B cell (primary cell): ENCODE data around the gene CCNYL1. TPM values are rescaled to one million over a fixed set of nuclear protein-coding genes. Genes with fewer than 3 reads are reported as not detected.

Experiments
- ATAC-seq: fragments of 200-7000 bp; cut with Tn5 transposase; one replicate; pipeline ENCODE4 v1.10.0; 2021; ENCODE audit warnings: low read depth, mild to moderate bottlenecking, moderate number of reproducible peaks, moderate library complexity
- CTCF ChIA-PET: fragments of 350-600 bp; sonication (Branson Sonifier 250); formaldehyde crosslinking; loops from one replicate; lab custom pipeline; 2021; ENCODE audit warnings: antibody characterized with exemption, inconsistent platforms; lab: Charles Lee
- POLR2A ChIA-PET: fragments of 350-600 bp; sonication (Branson Sonifier 250); formaldehyde crosslinking; loops from one replicate; lab custom pipeline; 2021; ENCODE audit warnings: antibody characterized with exemption; lab: Charles Lee
- DNase-seq: peaks from one replicate; pipeline ENCODE4 v3.0.0; 2013
- H2AFZ ChIP-seq: 2 replicates; pipeline ENCODE4 v1.6.1; 2012; ENCODE audit warnings: mild to moderate bottlenecking, low read depth, low read length; ENCODE audit not compliant: insufficient read depth, poor library complexity, severe bottlenecking
- H3K27ac ChIP-seq, 2 donors: 1 replicate in 1 of 2; 2 replicates in 1 of 2; pipeline ENCODE4 v1.5.1; 2012 to 2013; ENCODE audit warnings: low read length in 2 of 2, mild to moderate bottlenecking in 2 of 2, moderate library complexity in 1 of 2
- H3K27me3 ChIP-seq, 4 experiments: fragments of 200-600 bp in 1 of 4; sonication (generic) in 1 of 4; replicated peaks in 1 of 4; 1 replicate in 2 of 4; 2 replicates in 2 of 4; pipeline versions ENCODE4 v1.6.1 to v1.7.0; 2013 to 2016; ENCODE audit warnings: low read length in 3 of 4, mild to moderate bottlenecking in 2 of 4, mixed read lengths in 1 of 4, moderate library complexity in 1 of 4; ENCODE audit not compliant: insufficient read depth in 4 of 4, control insufficient read depth in 3 of 4; ENCODE audit errors: control extremely low read depth in 1 of 4
- H3K36me3 ChIP-seq, 2 experiments: replicated peaks in 1 of 2; 1 replicate in 1 of 2; 2 replicates in 1 of 2; pipeline versions ENCODE4 v1.6.1 to v1.7.1; 2013; ENCODE audit warnings: low read length in 1 of 2; ENCODE audit not compliant: insufficient read depth in 2 of 2, control insufficient read depth in 1 of 2; ENCODE audit errors: control extremely low read depth in 1 of 2, extremely low read depth in 1 of 2
- H3K4me1 ChIP-seq, 2 donors: fragments of 200-600 bp in 1 of 2; sonication (generic) in 1 of 2; 1 replicate in 1 of 2; 2 replicates in 1 of 2; pipeline versions ENCODE4 v1.5.1 to v1.6.1; 2013 to 2017; ENCODE audit warnings: low read length in 2 of 2; ENCODE audit not compliant: control insufficient read depth in 2 of 2, insufficient read depth in 2 of 2
- H3K4me2 ChIP-seq: replicated peaks from 2 replicates; pipeline ENCODE3; 2012; ENCODE audit warnings: mild to moderate bottlenecking, low read depth, low read length; ENCODE audit not compliant: poor library complexity, severe bottlenecking
- H3K4me3 ChIP-seq, 5 experiments: fragments of 200-600 bp in 1 of 5; sonication (generic) in 1 of 5; 1 replicate in 3 of 5; 2 replicates in 2 of 5; pipeline versions ENCODE4 v1.5.1 to v1.7.0; 2011 to 2016; ENCODE audit warnings: low read length in 4 of 5, mild to moderate bottlenecking in 4 of 5, low read depth in 2 of 5, control low read depth in 1 of 5, moderate library complexity in 1 of 5; ENCODE audit not compliant: insufficient read depth in 1 of 5; ENCODE audit errors: control extremely low read depth in 1 of 5, extremely low read depth in 1 of 5
- H3K79me2 ChIP-seq: fragments of 200-600 bp; sonication (generic); one replicate; pipeline ENCODE4 v1.6.0; 2016; ENCODE audit warnings: low read length; ENCODE audit not compliant: control insufficient read depth, insufficient read depth
- H3K9ac ChIP-seq: fragments of 200-600 bp; sonication (generic); 2 replicates; pipeline ENCODE4 v1.6.1; 2017; ENCODE audit warnings: mild to moderate bottlenecking, low read length, moderate library complexity
- H3K9me3 ChIP-seq, 3 donors: one replicate each; pipeline versions ENCODE4 v1.6.1 to v1.7.1; 2013; ENCODE audit warnings: low read length in 2 of 3; ENCODE audit not compliant: control insufficient read depth in 2 of 3, insufficient read depth in 1 of 3; ENCODE audit errors: control extremely low read depth in 1 of 3
- H4K20me1 ChIP-seq: 2 replicates; pipeline ENCODE4 v1.6.0; 2012; ENCODE audit warnings: mild to moderate bottlenecking, low read length; ENCODE audit not compliant: insufficient read depth, control insufficient read depth, poor library complexity, severe bottlenecking
- H3K27ac Mint-ChIP-seq: one replicate; pipeline ENCODE4 v1.8.0; 2021; ENCODE audit warnings: mixed read lengths
- H3K27me3 Mint-ChIP-seq: one replicate; pipeline ENCODE4 v1.8.0; 2021; ENCODE audit warnings: mixed read lengths
- H3K4me1 Mint-ChIP-seq: one replicate; pipeline ENCODE4 v1.8.0; 2021; ENCODE audit warnings: mixed read lengths
- H3K4me3 Mint-ChIP-seq: one replicate; pipeline ENCODE4 v1.8.0; 2021; ENCODE audit warnings: mixed read lengths
- H3K9me3 Mint-ChIP-seq: one replicate; pipeline ENCODE4 v1.8.0; 2022; ENCODE audit warnings: mixed read lengths; ENCODE audit not compliant: insufficient read depth
- CTCF ChIP-seq: fragments of 200-600 bp; IDR thresholded peaks from one replicate; pipeline ENCODE4 v1.8.0; 2022; ENCODE audit warnings: antibody characterized with exemption, mild to moderate bottlenecking
- EZH2 ChIP-seq: IDR thresholded peaks from 2 replicates; pipeline ENCODE4 v1.6.1; 2012; ENCODE audit warnings: borderline replicate concordance, low read depth, mild to moderate bottlenecking, moderate library complexity, low read length; ENCODE audit not compliant: insufficient read depth, poor library complexity, severe bottlenecking
- WGBS: methylation state at CpG from one replicate; pipeline ENCODE4 v1.1.5; 2013; ENCODE audit warnings: missing lambda C conversion rate; ENCODE audit not compliant: insufficient coverage; 5-methylcytosine and 5-hydroxymethylcytosine counted together
- intact Hi-C: fragments of 100-400 bp; cut with micrococcal nuclease; formaldehyde crosslinking; loops from one replicate; pipeline ENCODE4 v1.10.0; 2022
- polyA plus RNA-seq: library from polyadenylated mRNA; depleted of rRNA; stranded (reverse); fragments of >200 nt; gene quantifications from 2 replicates; pipeline ENCODE4 v1.2.3, GENCODE V29; 2012
- total RNA-seq, 2 donors: library from RNA; stranded (reverse); fragments of 120-200 nt in 1 of 2; gene quantifications; 1 replicate in 1 of 2; 2 replicates in 1 of 2; pipeline versions ENCODE4 v1.2.3 to v1.2.4, GENCODE V29; 2013 to 2022

Gene CCNYL1
- total and polyA plus RNA-seq, 2 donors (not counting 1 experiment from before 2014, with no cell fraction given) = 8.6 to 14.2 TPM

- no peaks in the 10 kb centered on the region for H4K20me1 ChIP-seq
- ATAC-seq (no peak), DNase-seq (no peak)
- no peak overlapping the region for H3K4me2 ChIP-seq
- no peak overlapping the region for H3K9ac ChIP-seq
- H3K4me3 ChIP-seq = no peak overlapping the region
- POLR2A ChIA-PET = interaction anchor here (0.5 kb wide), 1 partner anchor 23 kb away, joined by 5 read pairs; no protein-coding TSS in a partner anchor
- TF ChIP-seq EZH2 = no peak
- TF ChIP-seq CTCF = no peak
- H3K4me1 Mint-ChIP-seq = peaks cover 23% of the 10 kb centered on the region
- peaks cover 11 to 17% of the 10 kb centered on the region in 2 donors for H3K4me1 ChIP-seq
- H3K27me3 Mint-ChIP-seq = no peaks in the 10 kb centered on the region
- peaks cover 18% of the 10 kb centered on the region for H3K79me2 ChIP-seq
- H3K27me3 ChIP-seq = no peaks in the 10 kb centered on the region
- no peaks in the 10 kb centered on the region for H3K9me3 Mint-ChIP-seq
- H3K27ac ChIP-seq = no peak overlapping the region
- H2AFZ ChIP-seq = no peak overlapping the region
- H3K36me3 ChIP-seq = peaks cover 4 to 6% of the 10 kb centered on the region in 2 experiments
- H3K9me3 ChIP-seq = no peaks in the 10 kb centered on the region
- no CpG with 5 or more reads among the region's 1 CpG for WGBS
- CTCF ChIA-PET = no interaction called here
- no peak overlapping the region for H3K4me3 Mint-ChIP-seq
- H3K27ac Mint-ChIP-seq = no peak overlapping the region
- intact Hi-C loops = no loop called here
These were observed 19.7 kb downstream of the CCNYL1 start for GRCh38 chr2:207731138-207731537.

- TF ChIP-seq CTCF (no peak), EZH2 (no peak)
- DNase-seq = no peak
- Histone ChIP-seq H3K27ac (no peak overlapping the region), H3K36me3 (peaks cover 4 to 6% of the 10 kb centered on the region in 2 experiments), H3K4me2 (no peak overlapping the region), H3K9ac (no peak overlapping the region), H3K9me3 (no peaks in the 10 kb centered on the region), H3K27me3 (no peaks in the 10 kb centered on the region), H3K4me3 (no peak overlapping the region), H4K20me1 (no peaks in the 10 kb centered on the region), H3K79me2 (peaks cover 8% of the 10 kb centered on the region), H3K4me1 (no peaks in the 10 kb centered on the region), H2AFZ (no peak overlapping the region)
- no peak overlapping the region for H3K4me3 Mint-ChIP-seq
- POLR2A ChIA-PET = no interaction called here
- no CpG with 5 or more reads among the region's 2 CpGs for WGBS
- H3K4me1 Mint-ChIP-seq = peaks cover 13% of the 10 kb centered on the region
- no peak for ATAC-seq
- intact Hi-C loops = no loop called here
- CTCF ChIA-PET = interaction anchor here (0.5 to 4.6 kb wide), 11 partner anchors 10 to 201 kb away, joined by 3 to 20 read pairs (median 4); partner anchors contain the start of gene METTL21A
- no peak overlapping the region for H3K27ac Mint-ChIP-seq
- no peaks in the 10 kb centered on the region for H3K27me3 Mint-ChIP-seq
- H3K9me3 Mint-ChIP-seq = no peaks in the 10 kb centered on the region
These were observed 22.3 kb downstream of the CCNYL1 start for GRCh38 chr2:207733597-207734240.
